CD4-positive, CD25-positive, alpha-beta regulatory T cell (primary cell): ENCODE data around the gene HRAS. TPM values are rescaled to one million over a fixed set of nuclear protein-coding genes. Genes with fewer than 3 reads are reported as not detected.
A peak's percentile ranks its signal among the peaks of the same experiment; 100 is the strongest.

Source experiments
- ATAC-seq, 2 donors: fragments of 150-1000 bp; cut with Tn5 transposase; one replicate each; pipeline ENCODE4 v1.10.0; 2021; ENCODE audit warnings: low read depth in 2 of 2, moderate number of reproducible peaks in 2 of 2, moderate library complexity in 1 of 2
- DNase-seq, 3 donors: peaks; one replicate each; pipeline versions ENCODE4 v3.0.0 to v3.0.0-alpha.2; 2012 to 2022; ENCODE audit warnings: mixed read lengths in 1 of 3
- H3K27ac ChIP-seq: one replicate; pipeline ENCODE4 v1.7.0; 2013; ENCODE audit warnings: mild to moderate bottlenecking, low read length; ENCODE audit not compliant: insufficient read depth, poor library complexity, severe bottlenecking
- H3K27me3 ChIP-seq: one replicate; pipeline ENCODE4 v1.7.0; 2013; ENCODE audit warnings: low read length; ENCODE audit not compliant: control insufficient read depth, insufficient read depth
- H3K36me3 ChIP-seq: one replicate; pipeline ENCODE4 v1.7.0; 2013; ENCODE audit warnings: mild to moderate bottlenecking, low read length, moderate library complexity; ENCODE audit not compliant: control insufficient read depth, insufficient read depth
- H3K4me1 ChIP-seq: 2 replicates; pipeline ENCODE4 v1.7.0; 2013; ENCODE audit warnings: mild to moderate bottlenecking, low read length; ENCODE audit not compliant: insufficient read depth, control insufficient read depth, poor library complexity, severe bottlenecking
- H3K4me3 ChIP-seq: one replicate; pipeline ENCODE4 v1.7.0; 2013; ENCODE audit warnings: low read depth, mild to moderate bottlenecking, low read length, moderate library complexity
- H3K9me3 ChIP-seq, 2 experiments: 1 replicate in 1 of 2; 2 replicates in 1 of 2; pipeline ENCODE4 v1.7.0; 2013; ENCODE audit warnings: low read length in 2 of 2, mild to moderate bottlenecking in 1 of 2, moderate library complexity in 1 of 2; ENCODE audit not compliant: control insufficient read depth in 2 of 2
- H3K27ac Mint-ChIP-seq, 3 donors: one replicate each; pipeline ENCODE4 v1.8.0; 2020 to 2022; ENCODE audit warnings: mild to moderate bottlenecking in 3 of 3, mixed read lengths in 3 of 3, moderate library complexity in 2 of 3
- H3K27me3 Mint-ChIP-seq: one replicate; pipeline ENCODE4 v1.8.0; 2022; ENCODE audit warnings: mild to moderate bottlenecking, mixed read lengths
- H3K36me3 Mint-ChIP-seq: one replicate; pipeline ENCODE4 v1.8.0; 2020; ENCODE audit warnings: mixed read lengths
- H3K4me1 Mint-ChIP-seq, 4 donors: one replicate each; pipeline ENCODE4 v1.8.0; 2020 to 2022; ENCODE audit warnings: mixed read lengths in 4 of 4, mild to moderate bottlenecking in 1 of 4
- H3K4me3 Mint-ChIP-seq, 4 donors: one replicate each; pipeline ENCODE4 v1.8.0; 2020 to 2022; ENCODE audit warnings: mild to moderate bottlenecking in 4 of 4, mixed read lengths in 4 of 4, moderate library complexity in 3 of 4
- H3K9me3 Mint-ChIP-seq, 7 donors: one replicate each; pipeline ENCODE4 v1.8.0; 2020 to 2022; ENCODE audit warnings: mixed read lengths in 7 of 7, mild to moderate bottlenecking in 3 of 7, moderate library complexity in 2 of 7
- polyA plus RNA-seq, 4 donors: library from polyadenylated mRNA; unstranded; fragments of 300-500 nt; fragmentation: Illumina TruSeq; gene quantifications; one replicate each; pipeline ENCODE4 v1.2.3, GENCODE V29; 2021
- total RNA-seq: library from RNA; stranded (reverse); gene quantifications from one replicate; pipeline ENCODE4 v1.2.3, GENCODE V29; 2022

HRAS gene
- total and polyA plus RNA-seq, 5 donors from 2014 or later, result 15.9 to 35.2 (median 21.8) TPM

DNA sequence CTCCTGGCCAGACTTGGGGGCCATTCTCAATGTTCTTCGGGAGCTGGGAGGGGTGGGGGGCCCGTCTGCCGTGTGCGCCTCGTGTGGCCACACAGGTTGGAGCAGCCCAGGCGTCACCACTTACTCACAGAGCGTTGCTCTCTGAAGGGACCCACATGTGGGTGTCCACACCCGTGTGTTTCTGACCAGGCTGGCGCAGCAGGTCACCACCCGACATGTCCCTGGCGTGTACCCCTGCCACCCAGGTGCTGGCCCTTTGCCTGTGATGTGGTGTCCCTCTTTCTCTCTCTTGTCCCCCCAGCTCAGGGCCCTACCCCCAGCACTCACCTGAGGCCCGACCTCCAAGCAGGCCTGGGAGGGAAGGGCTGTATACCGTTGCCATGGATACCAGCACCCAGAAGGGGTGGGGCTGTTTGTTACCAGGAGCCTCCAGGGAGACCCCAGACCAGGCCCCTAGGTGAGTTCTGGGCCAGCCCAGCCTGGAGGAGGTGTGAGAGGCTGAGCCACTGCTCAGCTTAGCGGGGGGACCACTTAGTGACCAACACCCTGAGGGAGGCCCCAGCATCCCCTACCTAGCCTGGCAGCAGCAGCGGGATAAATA is 23.7 kb upstream of the HRAS start:
- Histone ChIP-seq H3K4me3 (no peak overlapping the region), H3K27ac (no peak overlapping the region), H3K4me1 (peaks cover 44% of the 10 kb centered on the region), H3K36me3 (no peaks in the 10 kb centered on the region), H3K27me3 (no peaks in the 10 kb centered on the region), H3K9me3 (no peaks in the 10 kb centered on the region)
- Mint-ChIP-seq H3K4me1 (peaks cover 0 to 22% (median 8%) of the 10 kb centered on the region in 4 donors), H3K36me3 (no peaks in the 10 kb centered on the region), H3K27me3 (peaks cover 4% of the 10 kb centered on the region), H3K9me3 (no peaks in the 10 kb centered on the region), H3K27ac (no peak overlapping the region), H3K4me3 (peak overlapping the region in 2 of 4 donors; percentile 79 to 93)
- ATAC-seq (no peak), DNase-seq (peak in 1 of 3 donors; percentile 30)

GRCh38 chr11:558503-558902 is 23.1 kb upstream of the HRAS start:
- H3K4me1 Mint-ChIP-seq, result peaks cover 0 to 22% (median 8%) of the 10 kb centered on the region in 4 donors
- H3K27ac ChIP-seq, result no peak overlapping the region
- no peak overlapping the region for H3K27ac Mint-ChIP-seq

DNA sequence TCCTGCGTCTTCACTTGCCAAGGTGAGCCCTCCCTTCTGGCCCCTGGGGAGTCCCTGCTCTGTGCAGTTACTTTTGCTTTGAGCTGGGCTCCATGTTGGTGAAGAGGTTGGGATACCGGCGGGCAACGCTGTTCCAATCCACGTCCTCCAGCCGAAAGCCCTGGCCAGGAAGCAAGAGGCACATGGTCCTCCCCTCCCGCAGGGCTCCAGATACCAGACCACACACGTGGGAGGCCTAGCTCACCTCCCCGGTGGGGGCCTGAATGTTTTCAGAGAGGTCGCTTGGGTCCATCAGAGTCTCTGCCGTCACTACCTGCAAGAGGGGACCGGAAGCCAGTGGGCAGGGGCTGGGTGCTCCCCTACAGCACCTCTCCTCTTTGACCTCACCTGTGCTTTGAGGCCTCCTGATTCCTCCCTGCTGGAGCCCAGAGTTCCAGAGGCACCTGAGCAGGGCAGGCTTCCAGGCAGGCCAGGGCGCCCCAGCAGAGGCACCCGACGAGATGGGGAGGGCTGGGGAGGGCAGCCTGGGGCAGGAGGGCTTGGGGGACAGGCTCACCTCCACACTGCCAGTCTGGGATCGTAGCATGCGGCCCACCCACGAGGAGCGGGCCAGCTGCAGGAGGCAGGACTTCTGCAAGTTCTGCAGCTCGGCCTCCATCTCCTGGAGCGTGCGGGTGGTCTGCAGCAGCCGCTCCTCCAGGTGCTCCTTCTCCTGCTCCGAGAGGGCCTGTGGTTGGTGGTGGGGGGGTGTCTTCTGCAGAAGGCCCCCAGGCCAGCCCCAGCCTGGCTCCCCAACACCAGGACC is 22.2 kb upstream of the HRAS start:
- peaks cover 0 to 22% (median 8%) of the 10 kb centered on the region in 4 donors for H3K4me1 Mint-ChIP-seq

More at GRCh38 chr11:558503-558902, 23.1 kb upstream of the HRAS start:
- Histone ChIP-seq H3K27me3 (no peaks in the 10 kb centered on the region), H3K36me3 (no peaks in the 10 kb centered on the region), H3K9me3 (no peaks in the 10 kb centered on the region), H3K4me3 (no peak overlapping the region), H3K4me1 (peaks cover 46% of the 10 kb centered on the region)
- Mint-ChIP-seq H3K36me3 (no peaks in the 10 kb centered on the region), H3K9me3 (no peaks in the 10 kb centered on the region), H3K4me3 (no peak overlapping the region), H3K27me3 (peaks cover 4% of the 10 kb centered on the region)
- DNase-seq (no peak), ATAC-seq (no peak)

DNA sequence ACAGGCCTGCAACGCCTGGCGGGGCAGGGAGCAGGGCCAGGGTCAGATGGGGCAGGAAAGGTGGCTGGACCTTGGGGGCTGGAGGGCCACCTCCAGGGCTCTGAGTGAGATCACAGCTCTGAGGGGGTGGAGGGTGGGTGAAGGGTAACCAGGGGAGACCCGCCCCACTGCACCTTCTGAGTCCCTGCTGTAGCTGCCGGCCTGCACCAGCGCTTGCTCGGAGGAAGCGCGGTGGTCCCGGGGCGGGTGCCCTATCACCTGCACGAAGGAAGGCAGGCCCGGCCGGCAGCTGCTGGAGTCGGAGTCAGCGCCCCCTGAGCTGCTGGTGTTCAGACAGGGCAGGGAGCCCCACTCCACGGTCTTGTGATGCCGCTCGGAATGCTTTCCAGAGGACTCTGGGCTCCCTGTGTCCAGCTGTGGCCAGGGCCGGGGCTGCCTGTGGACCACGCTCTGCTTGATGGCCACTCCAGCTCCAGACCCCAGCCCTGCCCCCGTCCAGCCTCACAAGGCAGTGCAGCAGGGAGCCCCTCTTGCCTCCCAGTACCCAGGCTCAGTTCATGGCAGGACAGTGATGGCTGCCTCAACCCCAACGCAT is 21.4 kb upstream of the HRAS start:
- DNase-seq, result no peak
- peak overlapping the region; percentile 46 to 80 (median 70) for H3K4me3 Mint-ChIP-seq

More for the DNA sequence above, 22.2 kb upstream of the HRAS start:
- DNase-seq (no peak), ATAC-seq (no peak)
- H3K36me3 Mint-ChIP-seq, result no peaks in the 10 kb centered on the region
- no peaks in the 10 kb centered on the region for H3K9me3 Mint-ChIP-seq
- H3K4me3 ChIP-seq, result no peak overlapping the region
- H3K27ac ChIP-seq, result no peak overlapping the region
- no peak overlapping the region for H3K27ac Mint-ChIP-seq
- no peaks in the 10 kb centered on the region for H3K36me3 ChIP-seq
- H3K9me3 ChIP-seq, result no peaks in the 10 kb centered on the region
- H3K27me3 ChIP-seq, result no peaks in the 10 kb centered on the region
- peaks cover 4% of the 10 kb centered on the region for H3K27me3 Mint-ChIP-seq
- peak overlapping the region in 3 of 4 donors; percentile 27 to 66 (median 62) for H3K4me3 Mint-ChIP-seq
- H3K4me1 ChIP-seq, result peaks cover 46% of the 10 kb centered on the region

DNA sequence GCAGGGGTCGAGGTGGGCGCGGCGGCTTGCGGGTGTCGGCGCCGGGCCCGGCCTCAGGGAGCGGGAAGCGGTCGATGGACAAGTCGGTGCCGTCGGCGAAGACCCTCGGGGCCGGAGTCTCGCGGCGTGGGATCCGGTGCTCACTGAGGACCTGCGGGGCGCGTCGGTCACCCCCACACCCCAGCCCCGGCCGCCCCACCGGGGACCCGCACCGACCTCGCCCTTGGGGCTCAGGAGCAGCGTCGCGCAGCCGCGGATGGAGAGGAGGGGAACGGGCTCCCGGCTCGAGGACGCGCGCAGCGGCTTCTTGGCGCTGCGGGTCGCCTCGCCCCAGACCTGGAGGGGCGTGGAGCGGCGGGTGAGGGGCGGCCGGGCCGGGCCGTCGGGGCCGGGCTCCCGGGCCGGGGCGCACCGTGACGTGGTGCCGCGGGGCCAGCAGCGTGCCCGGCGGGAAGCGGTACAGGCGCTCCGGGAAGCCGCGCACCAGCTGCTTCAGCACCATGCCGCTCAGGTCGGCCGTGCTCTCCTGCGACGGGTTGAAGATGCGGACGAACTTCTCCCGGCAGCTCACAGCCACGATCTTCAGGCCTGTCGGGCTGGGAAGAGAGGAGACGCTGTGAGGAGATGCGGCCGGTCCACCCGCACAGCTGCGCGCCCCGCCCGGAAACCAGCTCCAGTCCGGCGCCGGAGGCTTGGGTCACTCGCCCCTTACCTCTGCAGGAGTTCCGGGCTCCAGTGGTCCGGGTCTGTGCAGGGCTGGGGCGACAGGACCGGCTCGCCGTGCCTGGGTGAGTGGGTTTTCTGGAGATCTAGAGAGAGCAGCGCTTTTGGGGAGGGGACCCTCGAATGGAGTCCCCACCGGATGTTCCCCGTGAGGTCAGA is 20.6 kb upstream of the HRAS start:
- H3K27ac Mint-ChIP-seq, result peak overlapping the region in 1 of 3 donors; percentile 89
- H3K27ac ChIP-seq, result no peak overlapping the region
- H3K36me3 Mint-ChIP-seq, result no peaks in the 10 kb centered on the region
- H3K4me1 Mint-ChIP-seq, result peaks cover 0 to 15% (median 6%) of the 10 kb centered on the region in 4 donors
- H3K27me3 ChIP-seq, result no peaks in the 10 kb centered on the region
- H3K9me3 Mint-ChIP-seq, result no peaks in the 10 kb centered on the region
- peak overlapping the region; percentile 46 to 80 (median 66) for H3K4me3 Mint-ChIP-seq
- H3K36me3 ChIP-seq, result no peaks in the 10 kb centered on the region
- ATAC-seq (no peak), DNase-seq (peak in 1 of 3 donors; percentile 28)
- H3K9me3 ChIP-seq, result no peaks in the 10 kb centered on the region
- no peak overlapping the region for H3K4me3 ChIP-seq
- H3K27me3 Mint-ChIP-seq, result peaks cover 4% of the 10 kb centered on the region
- peaks cover 36% of the 10 kb centered on the region for H3K4me1 ChIP-seq

More for the DNA sequence above, 21.4 kb upstream of the HRAS start:
- Histone ChIP-seq H3K27me3 (no peaks in the 10 kb centered on the region), H3K4me3 (no peak overlapping the region), H3K9me3 (no peaks in the 10 kb centered on the region), H3K36me3 (no peaks in the 10 kb centered on the region), H3K27ac (no peak overlapping the region), H3K4me1 (peaks cover 41% of the 10 kb centered on the region)
- peaks cover 4% of the 10 kb centered on the region for H3K27me3 Mint-ChIP-seq
- no peaks in the 10 kb centered on the region for H3K36me3 Mint-ChIP-seq
- peak overlapping the region in 1 of 3 donors; percentile 89 for H3K27ac Mint-ChIP-seq
- no peak for ATAC-seq
- H3K4me1 Mint-ChIP-seq, result peaks cover 0 to 20% (median 8%) of the 10 kb centered on the region in 4 donors
- no peaks in the 10 kb centered on the region for H3K9me3 Mint-ChIP-seq

DNA sequence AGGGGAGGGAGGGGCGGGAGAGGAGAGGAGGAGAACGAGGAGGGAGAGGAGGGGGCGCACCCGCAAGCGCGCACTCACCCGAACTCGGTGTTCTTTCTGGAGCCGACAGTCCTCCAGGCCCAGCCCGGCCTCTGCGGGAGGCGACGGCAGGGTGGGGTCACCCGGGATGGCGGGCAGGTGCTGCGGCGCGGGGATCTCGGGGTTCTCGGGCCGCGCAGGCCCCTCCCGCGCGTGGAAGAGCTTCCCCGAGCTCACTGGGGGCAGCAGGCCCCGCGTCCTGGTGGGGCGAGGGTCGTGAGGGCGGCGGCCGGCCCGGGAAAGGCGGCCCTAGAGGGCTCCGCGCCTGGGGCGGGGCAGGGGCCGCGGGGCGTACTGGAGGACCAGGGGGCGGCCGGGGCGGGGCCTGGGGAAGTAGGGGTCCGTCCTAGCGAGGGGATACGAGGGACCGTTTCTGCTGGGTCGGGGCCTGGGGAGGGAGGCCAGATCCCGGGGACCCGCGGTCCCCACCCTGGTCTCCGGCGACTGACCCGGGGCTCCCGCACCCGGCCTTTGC is 19.9 kb upstream of the HRAS start:
- H3K36me3 Mint-ChIP-seq, result no peaks in the 10 kb centered on the region
- peaks cover 34% of the 10 kb centered on the region for H3K4me1 ChIP-seq
- no peaks in the 10 kb centered on the region for H3K9me3 ChIP-seq
- H3K36me3 ChIP-seq, result no peaks in the 10 kb centered on the region
- H3K9me3 Mint-ChIP-seq, result no peaks in the 10 kb centered on the region
- peaks cover 0 to 15% (median 6%) of the 10 kb centered on the region in 4 donors for H3K4me1 Mint-ChIP-seq
- H3K27ac ChIP-seq, result no peak overlapping the region
- H3K4me3 Mint-ChIP-seq, result peak overlapping the region in 3 of 4 donors; percentile 41 to 47 (median 46)
- no peaks in the 10 kb centered on the region for H3K27me3 ChIP-seq
- no peak overlapping the region for H3K27ac Mint-ChIP-seq
- no peak for DNase-seq
- peaks cover 4% of the 10 kb centered on the region for H3K27me3 Mint-ChIP-seq
- no peak overlapping the region for H3K4me3 ChIP-seq
- ATAC-seq, result peak; percentile 7 to 13
